ENCODE measurements around the gene PSMA5.
"Not testable (repeated sequence)": the region's sequence is repeated elsewhere in the genome, so short reads cannot be mapped to it uniquely, and the experiment has no call there.

PSMA5 gene

DNA sequence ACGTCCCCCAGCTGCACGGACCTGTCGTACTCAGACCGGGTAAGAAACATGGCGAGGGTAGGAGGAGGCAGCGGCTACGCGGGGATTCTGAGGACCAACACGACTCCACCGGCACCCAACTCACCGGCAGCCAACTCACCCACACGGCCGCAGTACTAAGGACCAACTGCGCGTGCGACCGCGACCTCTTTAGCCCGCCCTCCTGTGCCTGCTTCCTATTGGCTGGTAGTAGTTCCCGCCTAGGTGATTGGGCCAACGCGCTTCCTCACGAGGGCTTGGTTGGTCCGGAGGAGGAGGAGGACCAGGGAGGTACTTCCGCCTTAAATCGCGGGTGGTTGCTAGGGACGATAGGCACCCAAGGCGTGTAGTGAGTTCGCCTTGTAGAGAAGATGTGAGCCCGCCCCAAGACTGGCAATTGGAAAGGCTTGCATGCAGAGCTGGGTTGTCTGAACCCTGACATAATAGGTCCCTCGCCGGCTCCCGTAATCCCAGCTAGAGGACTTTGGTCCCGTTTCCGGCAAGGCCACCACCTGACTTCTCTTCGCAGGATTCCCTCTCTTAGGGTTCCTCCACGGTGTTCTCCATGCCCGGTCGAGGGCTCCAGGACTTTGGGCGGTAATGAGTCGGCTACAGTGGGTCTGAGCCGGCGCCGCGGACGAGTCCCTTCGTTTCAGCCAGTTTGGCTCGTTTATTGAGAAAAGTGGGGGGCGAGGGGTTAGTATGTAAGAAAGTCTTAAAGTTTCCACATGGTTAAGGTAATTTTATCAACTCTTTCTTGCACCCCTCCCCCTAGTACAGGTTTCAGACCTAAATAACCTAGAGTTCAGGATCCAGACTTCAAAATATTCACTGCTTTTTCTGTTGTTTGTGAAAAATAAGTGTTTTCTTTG lies at the start of gene PSMA5:
TSS of gene PSMA5 (minus strand) at position 168 of the 890 bp plus-strand sequence. CDS start at position 50, 118 bp downstream.
- DNase-seq: peak; percentile 98

DNA sequence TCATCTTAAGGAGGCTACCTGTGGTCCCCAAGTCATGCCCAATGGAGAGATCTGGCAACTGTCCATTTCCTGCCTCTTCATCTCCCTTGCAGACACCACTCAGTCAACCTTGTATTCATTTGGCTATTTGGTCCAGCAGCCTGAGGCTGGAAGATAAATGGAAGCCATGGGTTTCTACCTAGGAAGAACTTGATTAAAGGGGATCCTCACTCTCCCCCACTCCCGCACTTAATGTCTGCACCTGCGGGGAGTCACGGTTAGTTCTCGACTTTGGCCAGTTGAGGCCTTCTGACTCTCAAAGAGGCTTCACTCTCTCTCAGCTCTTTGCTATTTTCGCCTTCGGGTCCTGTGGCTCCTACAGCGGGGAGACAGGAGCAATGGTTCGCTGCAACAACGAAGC lies 49.0 kb upstream of the PSMA5 start:
- no peak for DNase-seq

DNA sequence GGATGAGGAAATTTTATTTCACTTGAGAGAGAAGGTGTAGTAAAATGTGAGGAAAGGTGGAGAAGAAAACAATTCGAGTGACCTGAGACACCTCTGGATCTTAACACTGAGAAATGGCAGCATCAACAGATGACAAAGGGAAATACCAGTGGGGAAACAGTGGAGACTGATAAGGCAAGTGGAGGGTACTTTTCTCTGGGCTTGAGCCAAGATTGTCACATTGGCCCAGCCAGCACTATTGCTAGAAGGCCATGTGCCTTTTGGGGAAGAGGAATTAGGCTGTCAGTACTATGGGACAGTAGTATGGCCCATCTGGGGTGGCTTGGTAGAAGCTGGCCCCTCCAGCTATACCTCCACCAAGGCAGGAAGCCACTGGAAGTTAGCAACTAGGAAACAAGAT lies 48.4 kb upstream of the PSMA5 start:
- DNase-seq: no peak

GRCh38 chr1:109473284-109474057 lies 47.2 kb upstream of the PSMA5 start:
- DNase-seq: not testable (repeated sequence)

- DNase-seq: no peak
These were observed 46.5 kb upstream of the PSMA5 start for GRCh38 chr1:109472779-109473178.

DNA sequence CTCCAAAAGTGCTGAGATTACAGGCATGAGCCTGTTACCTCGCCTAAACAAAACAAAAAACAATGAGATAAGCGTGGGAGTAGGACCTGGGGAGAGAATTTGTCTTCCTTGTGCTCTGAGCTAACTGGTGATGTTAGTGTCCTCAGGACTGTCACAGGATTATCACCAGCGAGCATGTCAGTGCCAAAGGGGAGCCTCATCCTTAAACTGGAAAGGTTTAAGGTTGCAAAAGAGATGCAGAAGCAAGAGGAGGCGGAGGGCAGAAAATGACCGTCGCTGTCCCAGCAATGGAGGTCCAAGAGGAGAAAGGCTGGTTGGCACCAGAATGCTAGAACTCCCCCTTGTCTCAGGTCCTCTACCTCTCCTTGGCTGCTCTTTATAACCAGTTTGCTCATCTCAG lies 44.0 kb upstream of the PSMA5 start:
- no peak for DNase-seq

DNA sequence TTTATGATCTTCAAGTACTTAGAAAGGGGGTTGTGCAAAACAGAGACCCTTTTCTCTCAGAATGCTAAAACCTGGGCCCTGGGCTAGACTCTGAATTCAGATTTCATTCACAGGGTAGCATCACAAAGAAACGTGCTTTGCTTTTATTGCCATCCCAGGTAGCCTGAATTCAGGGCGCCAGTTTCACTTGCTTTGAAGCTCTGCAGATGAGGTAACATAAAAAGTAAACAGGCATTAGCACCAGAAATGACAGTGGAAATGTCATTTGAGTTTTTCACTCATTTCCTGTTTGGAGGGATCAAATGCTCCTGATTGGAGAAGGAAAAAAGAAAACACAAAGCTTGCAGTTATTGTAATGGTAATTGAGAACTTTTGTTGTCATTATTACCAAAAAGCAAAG lies 42.7 kb upstream of the PSMA5 start:
- DNase-seq: no peak

DNA sequence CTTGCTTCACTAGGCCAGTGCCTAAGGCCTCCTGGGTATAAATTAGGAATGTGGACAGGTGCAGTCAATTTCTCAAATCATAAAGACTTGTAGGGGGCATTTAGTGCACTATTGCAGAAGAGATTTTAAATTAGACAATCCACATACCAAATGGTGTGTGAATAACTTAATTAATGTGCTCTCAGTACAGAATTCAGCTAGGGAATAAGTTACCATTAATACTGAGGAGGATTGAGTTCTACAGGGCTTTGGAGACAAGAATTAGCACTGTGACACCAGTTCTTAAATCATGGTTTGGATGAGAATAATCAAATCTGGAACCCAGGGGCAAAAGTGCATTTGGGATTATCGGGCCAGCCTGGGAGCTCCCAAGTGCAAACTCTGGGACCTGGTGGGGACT lies 41.8 kb upstream of the PSMA5 start:
- DNase-seq: no peak

GRCh38 chr1:109467301-109467777 lies 41.1 kb upstream of the PSMA5 start:
- no peak for DNase-seq

GRCh38 chr1:109466452-109467300 lies 40.4 kb upstream of the PSMA5 start, which contains the start of gene SYPL2:
SYPL2 (plus strand) TSS chr1:109466546; CDS start chr1:109466844, 298 bp downstream.
- DNase-seq: no peak

DNA sequence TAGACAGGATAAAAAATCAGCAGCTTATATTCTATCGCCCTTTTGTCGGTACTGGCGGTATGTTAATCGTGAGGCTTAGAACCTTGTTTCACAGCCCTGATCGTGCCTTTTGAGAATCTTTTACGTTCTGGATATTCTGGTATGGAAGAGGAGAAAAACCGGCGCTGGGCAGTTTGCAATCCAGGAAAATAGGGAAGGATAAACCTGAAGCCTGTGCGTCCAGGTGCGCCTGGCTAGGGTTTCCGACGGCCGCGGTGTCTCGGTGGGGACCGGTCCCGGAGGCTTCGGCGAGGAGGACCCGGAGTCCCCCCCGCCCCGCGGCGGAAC lies 39.8 kb upstream of the PSMA5 start:
- DNase-seq: no peak

DNA sequence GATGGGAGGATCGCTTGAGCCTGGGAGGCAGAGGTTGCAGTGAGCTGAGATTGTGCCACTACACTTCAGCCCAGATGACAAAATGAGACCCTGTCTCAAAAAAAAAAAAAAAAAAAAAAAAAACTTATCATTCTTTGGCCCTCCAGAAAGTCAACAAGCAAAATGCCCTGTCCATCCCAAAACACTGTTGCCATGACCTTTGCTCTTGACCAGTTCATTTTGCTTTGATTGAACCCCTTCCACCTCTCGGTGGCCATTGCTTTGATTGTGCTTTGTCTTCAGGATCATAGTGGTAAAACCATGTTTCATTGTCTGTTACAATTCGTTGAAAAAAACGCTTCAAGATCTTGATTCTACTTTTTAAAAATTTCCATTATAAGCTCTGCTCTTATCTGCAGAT lies 31.6 kb upstream of the PSMA5 start:
- DNase-seq: no peak

DNA sequence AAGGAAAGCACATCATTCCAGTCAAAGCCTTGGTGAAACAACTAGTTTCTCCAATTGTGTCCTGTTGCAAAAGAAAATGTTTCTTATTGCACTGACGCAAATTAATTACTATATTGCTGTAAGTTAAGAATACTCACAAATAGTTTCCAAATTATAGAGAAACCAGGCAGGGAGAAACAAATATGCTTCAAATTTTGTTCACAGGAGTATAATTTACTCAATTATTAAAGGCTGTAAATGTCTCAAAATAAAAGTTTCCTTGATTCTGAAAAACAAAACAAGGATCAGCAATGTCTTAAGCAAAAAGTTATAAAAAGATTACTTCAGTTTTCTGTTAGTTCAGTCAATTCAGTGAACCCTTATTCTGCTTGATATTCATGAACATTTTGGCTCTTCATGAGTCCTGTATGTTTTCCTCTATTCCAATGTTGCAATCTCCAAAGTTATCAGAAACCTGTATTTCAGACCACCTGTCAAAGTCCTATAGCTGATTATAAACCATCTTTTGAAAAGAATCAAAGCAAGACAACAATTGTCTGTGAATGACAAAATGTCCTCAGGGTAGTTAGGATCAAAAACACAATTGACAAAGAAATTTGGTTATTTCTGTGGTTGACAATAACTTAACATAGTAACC lies 28.4 kb upstream of the PSMA5 start:
- no peak for DNase-seq

GRCh38 chr1:109447524-109447923 lies 21.3 kb upstream of the PSMA5 start:
- no peak for DNase-seq

DNA sequence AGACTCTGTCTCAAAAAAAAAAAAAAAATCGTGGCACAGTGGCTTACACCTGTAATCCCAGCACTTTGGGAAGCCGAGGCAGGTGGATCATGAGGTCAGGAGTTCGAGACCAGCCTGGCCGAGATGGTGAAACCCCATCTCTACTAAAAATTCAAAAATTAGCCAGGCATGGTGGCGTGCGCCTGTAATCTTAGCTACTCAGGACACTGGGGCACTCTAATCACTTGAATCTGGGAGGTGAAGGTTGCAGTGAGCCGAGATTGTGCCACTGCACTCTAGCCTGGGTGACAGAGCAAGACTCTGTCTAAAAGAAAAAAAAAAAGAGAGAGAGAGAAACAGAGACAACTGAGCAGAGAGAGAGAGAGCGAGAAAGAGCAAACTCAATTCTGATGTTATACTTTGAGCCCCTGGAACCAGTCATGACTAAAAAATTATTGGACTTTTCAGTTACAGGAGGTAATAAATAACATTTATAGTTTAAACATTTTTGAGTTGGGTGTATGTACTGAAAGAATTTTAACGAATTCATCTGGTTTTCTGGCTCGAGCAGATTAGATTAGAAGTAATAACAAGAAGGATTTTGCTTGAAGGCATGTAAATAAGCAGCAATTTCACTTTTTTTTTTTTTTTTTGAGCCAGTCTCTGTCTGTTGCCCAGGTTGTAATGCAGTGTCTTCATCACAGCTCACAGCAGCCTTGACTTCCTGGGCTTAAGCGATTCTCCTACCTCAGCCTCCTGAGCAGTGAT lies 19.9 kb upstream of the PSMA5 start:
- DNase-seq: not testable (repeated sequence)

DNA sequence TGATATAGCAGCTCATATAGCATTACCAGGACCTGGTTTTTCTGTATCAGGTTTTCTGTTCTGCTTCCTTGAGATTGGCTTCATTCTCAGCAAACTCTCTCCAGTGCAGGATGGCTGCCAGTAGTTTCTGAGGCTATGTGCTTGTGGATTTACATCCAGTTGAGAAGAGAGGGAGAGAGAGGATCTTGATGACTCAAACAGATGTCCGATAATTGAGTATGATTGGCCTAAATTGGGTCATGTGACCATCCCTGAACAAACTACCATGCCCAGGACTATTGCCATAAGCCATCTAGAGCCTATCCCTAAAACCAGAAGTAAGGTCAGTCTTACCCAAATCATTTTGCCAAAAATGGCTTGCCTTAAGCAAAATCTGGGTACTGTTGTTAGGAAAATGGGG lies 18.1 kb upstream of the PSMA5 start:
- no peak for DNase-seq

DNA sequence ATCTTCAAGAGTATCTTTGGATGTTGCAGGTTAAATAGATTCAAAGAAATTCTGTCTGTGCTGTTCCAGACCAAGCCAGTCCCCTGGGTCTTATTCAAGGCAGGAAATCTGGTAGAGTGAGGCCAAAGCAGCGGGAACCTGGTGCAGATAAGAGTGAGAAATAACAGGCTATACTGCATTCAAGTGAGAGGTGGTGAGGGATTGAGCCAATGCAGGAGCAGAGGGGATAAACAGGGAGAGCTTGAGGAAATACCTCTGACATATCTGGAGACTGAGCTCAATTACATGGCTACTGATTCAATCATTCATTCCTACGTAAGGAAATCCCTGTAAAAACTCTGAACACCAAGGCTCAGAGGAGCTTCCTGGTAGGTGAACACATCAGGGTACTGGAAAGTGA lies 17.2 kb upstream of the PSMA5 start:
- DNase-seq: no peak

- no peak for DNase-seq
These were observed 14.8 kb upstream of the PSMA5 start for GRCh38 chr1:109441069-109441468.

DNA sequence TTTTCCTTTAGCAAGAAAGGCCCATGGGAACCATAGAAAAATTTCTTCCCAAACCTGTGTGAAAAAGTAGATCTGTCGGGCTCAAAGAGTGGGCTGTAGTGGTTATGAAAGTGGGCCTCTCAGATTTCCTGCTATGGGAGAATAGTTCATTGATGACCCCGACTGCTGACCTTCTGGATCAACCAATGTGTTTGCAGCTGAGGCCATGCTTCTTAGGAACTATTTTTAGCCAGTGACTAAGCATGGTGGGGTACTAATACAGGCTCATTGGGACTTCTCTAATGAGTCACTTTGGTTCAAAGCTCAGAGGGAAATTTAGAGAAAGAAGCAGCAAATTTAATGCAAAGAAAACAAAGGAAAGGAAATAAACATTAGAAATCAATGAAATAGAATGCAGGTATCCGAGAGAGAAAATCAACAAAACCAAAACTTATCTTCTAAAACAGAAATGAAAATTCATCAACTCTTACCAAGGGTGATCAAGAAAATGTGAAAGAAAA lies 12.6 kb upstream of the PSMA5 start:
- no peak for DNase-seq

- no peak for DNase-seq
These were observed 8.2 kb upstream of the PSMA5 start for GRCh38 chr1:109434484-109434883.

DNA sequence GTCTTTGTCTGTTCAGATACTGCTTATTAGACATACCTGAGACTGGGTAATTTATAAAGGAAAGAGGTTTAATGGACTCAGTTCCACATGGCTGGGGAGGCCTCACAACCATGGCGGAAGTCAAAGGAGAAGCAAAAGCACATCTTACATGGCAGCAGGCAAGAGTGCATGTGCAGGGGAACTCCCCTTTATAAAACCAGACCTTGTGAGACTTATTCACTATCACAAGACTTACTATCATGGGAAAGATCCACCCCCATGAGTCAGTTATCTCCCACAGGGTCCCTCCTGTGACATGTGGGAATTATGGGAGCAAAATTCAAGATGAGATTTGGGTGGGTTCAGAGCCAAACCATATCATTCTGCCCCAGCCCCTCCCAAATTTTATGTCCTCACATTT lies 7.1 kb upstream of the PSMA5 start:
- DNase-seq: no peak

GRCh38 chr1:109432336-109432735 lies 6.1 kb upstream of the PSMA5 start:
- no peak for DNase-seq

All from stimulated activated CD4-positive, alpha-beta T cell treated with anti-CD3 and anti-CD28 coated beads, Interleukin-1b, Interleukin-23, amount 100 ng/mL, for 48 hours (primary cell).